NT2/D1 (cell line): ENCODE results near the gene FZR1.

ENCODE experiments used
- SUZ12 ChIP-seq: IDR thresholded peaks from 2 replicates; pipeline ENCODE4 v1.6.1; 2011; ENCODE audit not compliant: insufficient read length, insufficient read depth; ENCODE audit errors: extremely low read depth
- YY1 ChIP-seq: IDR thresholded peaks from 2 replicates; pipeline ENCODE4 v1.6.1; 2011; ENCODE audit not compliant: insufficient read length, insufficient read depth
- ZNF274 ChIP-seq: IDR thresholded peaks from 2 replicates; pipeline ENCODE4 v1.6.1; 2011; ENCODE audit warnings: mild to moderate bottlenecking, low read depth, low read length

DNA sequence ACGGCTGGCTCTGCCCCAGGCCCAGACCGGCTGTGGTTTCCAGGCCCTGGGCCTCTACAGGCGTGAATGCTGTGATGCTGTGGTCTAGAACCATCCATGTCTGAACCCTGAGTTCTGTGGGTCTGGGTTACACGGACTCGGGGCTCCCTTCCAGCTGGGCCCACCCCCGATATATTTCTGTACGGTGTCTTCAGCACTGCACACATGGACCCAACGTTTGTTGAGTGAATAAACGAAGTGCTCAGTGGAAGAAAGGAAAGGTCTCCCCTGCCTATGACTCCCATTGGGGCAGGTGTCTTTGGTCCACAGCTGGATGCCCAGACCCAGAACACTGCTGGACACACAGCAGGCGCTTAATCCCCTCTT is 39.5 kb downstream of the FZR1 start:
- TF ChIP-seq YY1 (no peak), ZNF274 (no peak), SUZ12 (no peak)
